DMS153 (cell line): ENCODE data around the gene NT5C2.
"Not testable (repeated sequence)": the region's sequence is repeated elsewhere in the genome, so short reads cannot be mapped to it uniquely, and the experiment has no call there.

ENCODE experiments used
- DNase-seq: peaks from one replicate; lab custom pipeline; 2025; lab: John Stamatoyannopoulos, UW

The NT5C2 gene

GRCh38 chr10:103202319-103202718 is 9.2 kb upstream of the NT5C2 start:
- no peak for DNase-seq

GRCh38 chr10:103199488-103199887 is 6.4 kb upstream of the NT5C2 start:
- DNase-seq = no peak

- DNase-seq = no peak
Observed at GRCh38 chr10:103198648-103199047, 5.6 kb upstream of the NT5C2 start.

- DNase-seq = no peak
Observed at GRCh38 chr10:103197903-103198302, 4.8 kb upstream of the NT5C2 start.

GRCh38 chr10:103197174-103197573 is 4.1 kb upstream of the NT5C2 start:
- no peak for DNase-seq

GRCh38 chr10:103196516-103196915 is 3.4 kb upstream of the NT5C2 start:
- no peak for DNase-seq

GRCh38 chr10:103193820-103194529 is 903 bp upstream of the NT5C2 start:
- no peak for DNase-seq

GRCh38 chr10:103192451-103193106 is 493 bp downstream of the NT5C2 start:
- DNase-seq = peak; percentile 48

GRCh38 chr10:103192089-103192450 is 1.0 kb downstream of the NT5C2 start:
- DNase-seq = no peak

GRCh38 chr10:103191198-103191597 is 1.9 kb downstream of the NT5C2 start:
- not testable (repeated sequence) for DNase-seq

- DNase-seq = no peak
Observed at GRCh38 chr10:103188853-103189252, 4.2 kb downstream of the NT5C2 start.

- DNase-seq = no peak
Observed at GRCh38 chr10:103186128-103186527, 6.9 kb downstream of the NT5C2 start.

- no peak for DNase-seq
Observed at GRCh38 chr10:103184615-103185014, 8.5 kb downstream of the NT5C2 start.

- DNase-seq = not testable (repeated sequence)
Observed at GRCh38 chr10:103183991-103184451, 9.1 kb downstream of the NT5C2 start.

- no peak for DNase-seq
Observed at GRCh38 chr10:103181244-103181643, 11.8 kb downstream of the NT5C2 start.

- DNase-seq = no peak
Observed at GRCh38 chr10:103180491-103180890, 12.6 kb downstream of the NT5C2 start.

GRCh38 chr10:103177123-103177522 is 15.9 kb downstream of the NT5C2 start:
- no peak for DNase-seq

- DNase-seq = no peak
Observed at GRCh38 chr10:103175580-103176285, 17.3 kb downstream of the NT5C2 start.

- DNase-seq = not testable (repeated sequence)
Observed at GRCh38 chr10:103174324-103174723, 18.7 kb downstream of the NT5C2 start.

GRCh38 chr10:103171278-103171677 is 21.8 kb downstream of the NT5C2 start:
- no peak for DNase-seq

GRCh38 chr10:103168438-103168837 is 24.6 kb downstream of the NT5C2 start:
- no peak for DNase-seq

GRCh38 chr10:103167554-103167953 is 25.5 kb downstream of the NT5C2 start:
- DNase-seq = not testable (repeated sequence)

- no peak for DNase-seq
Observed at GRCh38 chr10:103166523-103166922, 26.5 kb downstream of the NT5C2 start.
